HG03108 (cell line): ENCODE results near the gene DGKZ.

Source experiments
- ATAC-seq: cut with Tn5 transposase; IDR thresholded peaks from one replicate; pipeline ENCODE4 v1.9.1; 2021; ENCODE audit warnings: moderate library complexity; ENCODE audit not compliant: unreplicated experiment

DGKZ gene

DNA sequence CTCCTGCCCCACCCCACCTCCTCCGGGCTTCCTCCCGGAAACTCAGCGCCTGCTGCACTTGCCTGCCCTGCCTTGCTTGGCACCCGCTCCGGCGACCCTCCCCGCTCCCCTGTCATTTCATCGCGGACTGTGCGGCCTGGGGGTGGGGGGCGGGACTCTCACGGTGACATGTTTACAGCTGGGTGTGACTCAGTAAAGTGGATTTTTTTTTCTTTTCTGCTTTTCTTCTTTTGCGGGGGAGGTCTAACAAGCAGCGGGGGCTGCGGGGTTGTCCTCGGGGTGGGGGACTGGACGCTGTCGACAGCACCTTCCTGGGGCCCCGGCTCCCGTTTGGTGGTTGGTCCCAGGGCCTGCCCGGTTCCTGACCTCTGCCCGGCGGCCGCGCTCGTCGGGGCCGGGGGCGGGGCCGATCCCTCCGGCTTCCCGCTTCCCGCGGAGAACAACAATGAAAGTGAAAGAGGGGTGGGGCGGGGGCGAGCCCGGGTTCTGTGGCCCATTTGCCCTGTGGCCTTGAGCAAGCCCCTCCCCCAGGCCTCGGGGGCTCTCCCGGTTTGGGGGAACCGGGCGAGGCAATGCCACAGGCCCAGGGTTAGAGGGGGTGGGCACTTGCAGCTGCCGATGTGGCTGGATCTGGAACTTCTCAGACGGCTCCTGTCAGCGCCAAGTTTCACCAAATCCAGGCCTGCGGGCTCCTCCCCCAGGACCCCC lies 33.2 kb downstream of the DGKZ start:
- ATAC-seq = peak; percentile 44

DNA sequence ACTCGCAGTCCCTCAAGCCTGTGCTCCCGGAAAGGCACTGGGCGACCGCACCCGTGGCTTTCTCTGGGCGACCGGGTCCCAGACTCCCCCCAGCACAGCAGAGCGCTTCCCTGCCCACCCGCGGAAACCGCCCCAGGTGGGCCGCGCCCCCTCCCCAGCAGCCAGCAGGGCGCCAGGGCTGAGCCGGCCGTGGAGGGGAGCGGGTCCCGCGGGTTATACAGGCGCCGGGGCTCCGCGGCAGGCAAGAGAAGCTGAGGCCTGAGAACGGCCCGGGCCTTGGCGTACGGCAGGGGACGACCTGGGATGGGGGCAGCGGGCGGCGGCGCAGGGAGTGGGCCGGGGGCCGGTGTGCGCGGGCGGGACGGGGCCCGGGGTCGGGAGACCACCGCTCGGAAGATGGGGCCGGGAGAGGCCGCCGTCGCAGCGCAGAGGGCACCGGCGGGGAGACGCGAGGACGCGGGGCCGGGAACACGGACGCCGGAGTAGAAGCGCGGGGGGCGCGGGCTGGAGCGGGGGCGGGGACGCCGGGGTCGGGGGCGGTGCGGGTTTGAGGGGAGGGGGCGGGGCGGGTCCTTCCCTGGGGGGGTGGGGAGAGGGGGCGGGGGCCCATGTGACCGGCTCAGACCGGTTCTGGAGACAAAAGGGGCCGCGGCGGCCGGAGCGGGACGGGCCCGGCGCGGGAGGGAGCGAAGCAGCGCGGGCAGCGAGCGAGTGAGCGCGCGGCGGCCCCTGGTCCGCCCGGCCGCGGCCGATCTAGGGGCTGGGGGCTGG lies 34.0 kb downstream of the DGKZ start, which contains the start of gene MDK:
MDK (plus strand) TSS at position 622 of the 771 bp plus-strand sequence. CDS start 389 bp downstream, outside the sequence.
- ATAC-seq = no peak

DNA sequence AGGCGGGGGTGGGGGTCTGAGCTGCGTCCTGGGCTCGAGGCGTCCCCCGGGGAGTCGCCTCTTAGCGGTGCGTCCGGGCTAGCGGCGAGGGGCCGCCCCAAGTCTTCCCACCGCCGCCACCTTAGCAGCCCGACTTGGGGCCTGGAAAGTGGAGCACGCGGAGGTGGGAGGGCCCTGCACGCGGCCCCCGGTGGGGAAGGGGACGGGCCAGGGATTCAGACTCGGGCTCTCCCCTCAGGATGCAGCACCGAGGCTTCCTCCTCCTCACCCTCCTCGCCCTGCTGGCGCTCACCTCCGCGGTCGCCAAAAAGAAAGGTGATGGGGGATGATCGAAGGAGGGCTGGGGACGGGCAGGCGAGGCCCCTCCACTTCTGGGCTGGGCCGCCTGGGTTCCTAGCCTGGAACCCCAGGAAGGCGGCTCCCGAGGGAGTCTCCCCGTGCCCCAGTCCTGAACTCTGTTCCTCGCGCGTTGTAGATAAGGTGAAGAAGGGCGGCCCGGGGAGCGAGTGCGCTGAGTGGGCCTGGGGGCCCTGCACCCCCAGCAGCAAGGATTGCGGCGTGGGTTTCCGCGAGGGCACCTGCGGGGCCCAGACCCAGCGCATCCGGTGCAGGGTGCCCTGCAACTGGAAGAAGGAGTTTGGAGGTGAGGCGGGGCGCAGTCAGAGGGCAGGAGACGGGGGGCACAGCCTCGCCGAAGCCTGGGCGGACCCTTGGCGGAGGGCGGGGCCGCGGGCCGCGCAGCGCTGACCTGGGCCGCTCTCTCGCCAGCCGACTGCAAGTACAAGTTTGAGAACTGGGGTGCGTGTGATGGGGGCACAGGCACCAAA lies 34.8 kb downstream of the DGKZ start:
- ATAC-seq = no peak

DNA sequence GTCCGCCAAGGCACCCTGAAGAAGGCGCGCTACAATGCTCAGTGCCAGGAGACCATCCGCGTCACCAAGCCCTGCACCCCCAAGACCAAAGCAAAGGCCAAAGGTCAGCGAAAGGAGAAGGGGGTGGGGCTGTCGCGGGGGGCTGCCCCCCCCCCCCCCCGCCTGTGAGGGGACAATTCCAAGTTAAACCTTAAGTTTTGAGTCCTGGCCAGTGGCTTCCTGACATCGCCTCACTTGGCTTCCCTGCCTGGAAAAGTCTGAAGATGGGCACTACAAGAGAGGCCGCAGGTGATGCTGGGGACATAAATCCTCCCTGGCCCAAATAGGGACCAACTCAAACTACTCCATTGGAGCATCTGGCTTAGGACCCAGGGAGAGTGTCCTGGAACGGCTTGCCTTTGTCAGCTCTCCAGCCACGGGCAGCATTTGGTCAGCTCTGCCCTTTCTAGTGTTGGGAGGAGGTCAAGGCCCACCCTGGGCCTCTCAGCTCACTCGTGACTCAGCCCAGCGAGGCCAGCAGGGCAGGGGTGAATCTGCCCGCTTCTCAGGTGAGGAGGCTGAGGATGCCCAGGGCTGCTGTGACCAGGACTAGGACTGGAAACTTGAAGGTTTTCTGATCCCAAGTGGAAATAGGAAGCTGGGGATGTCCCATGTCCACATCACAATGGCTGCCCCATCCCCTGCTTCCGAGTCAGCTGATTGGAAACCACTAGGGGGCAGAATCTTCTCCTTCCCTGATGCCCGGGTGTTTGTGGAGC lies 35.6 kb downstream of the DGKZ start:
- ATAC-seq = no peak

DNA sequence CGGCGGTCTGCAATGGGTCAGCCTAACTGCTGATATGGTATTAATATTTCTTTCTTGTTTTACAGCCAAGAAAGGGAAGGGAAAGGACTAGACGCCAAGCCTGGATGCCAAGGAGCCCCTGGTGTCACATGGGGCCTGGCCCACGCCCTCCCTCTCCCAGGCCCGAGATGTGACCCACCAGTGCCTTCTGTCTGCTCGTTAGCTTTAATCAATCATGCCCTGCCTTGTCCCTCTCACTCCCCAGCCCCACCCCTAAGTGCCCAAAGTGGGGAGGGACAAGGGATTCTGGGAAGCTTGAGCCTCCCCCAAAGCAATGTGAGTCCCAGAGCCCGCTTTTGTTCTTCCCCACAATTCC lies 36.1 kb downstream of the DGKZ start:
- no peak for ATAC-seq

DNA sequence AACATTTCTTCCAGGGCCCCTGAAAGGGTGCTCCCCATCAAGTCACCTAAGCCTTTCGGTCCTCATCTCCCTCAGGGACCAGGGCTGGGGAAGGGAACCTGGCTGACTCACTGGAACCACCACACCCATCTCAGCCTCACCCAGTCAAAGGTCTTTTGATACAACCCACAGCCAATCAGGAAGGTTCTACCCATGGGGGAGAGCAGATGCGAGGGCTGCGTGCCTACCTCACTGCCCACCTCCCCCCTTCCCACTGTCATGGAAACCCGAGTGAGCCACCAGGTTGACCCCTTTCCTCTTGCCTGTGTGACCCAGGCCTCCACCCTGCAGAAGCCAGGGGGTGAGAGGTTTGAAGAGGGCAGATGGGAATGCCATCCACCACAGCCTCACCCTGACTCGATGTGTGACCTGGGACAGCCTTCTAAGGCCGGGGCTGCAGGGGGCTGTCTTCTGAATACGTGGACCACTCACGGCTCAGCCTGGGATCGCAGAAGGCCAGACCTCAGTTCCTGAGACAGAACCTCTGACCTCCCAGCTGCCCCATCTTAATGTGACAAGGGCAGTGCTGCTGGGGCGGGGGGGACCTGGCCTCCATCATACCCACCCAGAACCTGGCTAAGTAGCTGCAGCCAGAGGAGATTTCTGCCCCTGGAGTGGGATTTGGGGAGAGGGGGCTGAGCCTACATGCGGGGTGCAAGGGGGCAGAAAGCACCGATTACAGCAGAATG lies 36.9 kb downstream of the DGKZ start:
- no peak for ATAC-seq

DNA sequence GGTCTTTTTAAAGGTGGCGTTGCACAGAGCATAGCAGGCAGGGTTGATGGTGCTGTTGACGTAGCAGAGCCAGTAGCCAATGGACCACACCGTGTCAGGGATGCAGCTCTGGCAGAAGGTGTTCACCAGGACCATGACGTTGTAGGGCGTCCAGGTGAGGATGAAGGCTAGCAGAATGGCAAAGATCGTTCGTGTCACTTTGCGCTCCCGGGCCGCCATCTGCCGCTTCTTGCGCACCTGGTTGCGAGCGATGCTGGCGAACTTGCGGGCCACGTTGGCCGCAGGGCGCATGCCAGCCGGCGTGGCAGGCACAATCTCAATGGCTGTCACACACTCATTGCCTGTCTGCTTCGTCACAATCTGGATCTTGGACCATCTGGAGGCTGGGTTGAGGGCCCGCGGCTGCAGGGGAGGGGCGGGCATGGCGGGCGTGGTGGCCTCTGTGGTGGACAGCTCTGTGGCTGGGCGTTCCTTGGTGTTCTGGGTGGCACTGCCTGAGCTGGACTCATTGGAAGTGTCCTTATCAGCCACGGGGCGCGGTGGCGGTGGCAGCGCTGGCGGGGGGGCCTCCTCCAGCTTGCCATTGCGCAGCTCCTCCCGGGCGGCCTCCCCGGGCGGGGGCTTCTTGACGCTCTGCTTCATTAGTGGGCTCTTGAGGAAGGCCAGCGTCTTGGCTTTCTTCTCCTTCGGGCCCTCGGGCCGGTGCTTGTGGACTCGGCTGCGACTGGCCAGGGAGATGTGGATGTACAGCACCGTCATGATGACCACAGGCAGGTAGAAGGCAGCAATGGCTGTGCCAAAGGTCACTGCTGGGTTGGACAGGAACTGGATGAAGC lies 38.1 kb downstream of the DGKZ start:
- no peak for ATAC-seq

DNA sequence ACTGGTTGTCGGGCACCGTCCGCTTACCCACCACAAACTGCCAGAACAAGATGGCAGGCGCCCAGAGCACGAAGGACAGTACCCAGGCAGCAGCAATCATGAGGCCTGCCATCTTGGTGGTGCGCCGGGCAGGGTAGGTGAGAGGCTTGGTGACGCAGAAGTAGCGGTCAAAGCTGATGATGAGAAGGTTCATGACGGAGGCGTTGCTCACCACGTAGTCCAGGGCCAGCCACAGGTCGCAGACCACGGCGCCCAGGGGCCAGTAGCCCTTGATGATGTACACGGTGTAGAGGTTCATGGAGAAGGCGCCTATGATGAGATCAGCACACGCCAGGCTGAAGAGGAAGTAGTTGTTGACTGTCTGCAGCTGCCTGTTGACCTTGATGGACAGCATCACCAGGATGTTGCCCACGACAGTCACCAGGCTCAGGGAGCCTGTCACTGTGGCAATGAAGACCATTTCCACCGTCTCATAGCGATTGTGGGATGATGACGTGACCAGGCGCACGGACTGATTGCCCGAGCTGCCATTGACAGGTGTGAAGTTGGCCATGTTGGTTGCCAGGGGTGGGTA lies 38.8 kb downstream of the DGKZ start:
- no peak for ATAC-seq

DNA sequence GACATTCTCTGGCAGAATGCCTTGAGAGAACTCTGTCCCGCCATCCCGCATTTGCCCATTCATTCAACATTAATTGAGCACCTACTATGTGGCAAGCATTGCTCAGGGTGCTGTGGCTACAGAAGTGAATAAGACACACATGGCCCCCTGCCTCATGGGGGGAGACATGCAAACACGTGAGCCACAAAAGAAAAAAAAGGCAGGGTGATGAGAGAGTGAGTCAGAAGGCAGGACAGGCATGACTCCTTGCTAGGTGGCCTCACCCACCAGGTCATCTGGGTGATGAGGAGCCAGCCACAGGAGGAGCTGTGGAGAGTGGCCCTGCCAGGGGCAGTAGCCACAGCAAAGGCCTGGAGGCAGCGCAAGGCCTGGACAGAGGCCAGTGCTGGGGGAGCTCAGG lies 39.4 kb downstream of the DGKZ start:
- no peak for ATAC-seq

DNA sequence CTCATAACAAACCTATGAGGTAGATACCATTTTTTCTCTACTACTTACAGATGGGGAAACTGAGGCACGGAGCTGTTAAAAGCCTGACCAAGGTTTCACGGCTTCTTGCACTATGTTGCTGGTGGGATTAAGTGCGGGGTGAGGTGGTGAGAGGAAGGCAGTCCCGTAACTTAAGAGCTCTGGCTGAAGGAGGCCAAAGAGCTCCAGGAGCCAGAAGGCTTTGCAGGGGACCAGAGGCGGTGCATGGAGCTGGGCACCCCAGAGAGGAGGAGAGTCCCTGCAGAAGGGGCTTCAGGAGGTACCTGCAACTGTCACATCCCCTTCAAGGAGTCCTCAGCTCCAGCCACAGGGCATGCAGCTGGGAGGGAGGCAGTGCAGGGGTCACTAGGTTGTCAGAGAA lies 40.2 kb downstream of the DGKZ start:
- ATAC-seq = no peak

DNA sequence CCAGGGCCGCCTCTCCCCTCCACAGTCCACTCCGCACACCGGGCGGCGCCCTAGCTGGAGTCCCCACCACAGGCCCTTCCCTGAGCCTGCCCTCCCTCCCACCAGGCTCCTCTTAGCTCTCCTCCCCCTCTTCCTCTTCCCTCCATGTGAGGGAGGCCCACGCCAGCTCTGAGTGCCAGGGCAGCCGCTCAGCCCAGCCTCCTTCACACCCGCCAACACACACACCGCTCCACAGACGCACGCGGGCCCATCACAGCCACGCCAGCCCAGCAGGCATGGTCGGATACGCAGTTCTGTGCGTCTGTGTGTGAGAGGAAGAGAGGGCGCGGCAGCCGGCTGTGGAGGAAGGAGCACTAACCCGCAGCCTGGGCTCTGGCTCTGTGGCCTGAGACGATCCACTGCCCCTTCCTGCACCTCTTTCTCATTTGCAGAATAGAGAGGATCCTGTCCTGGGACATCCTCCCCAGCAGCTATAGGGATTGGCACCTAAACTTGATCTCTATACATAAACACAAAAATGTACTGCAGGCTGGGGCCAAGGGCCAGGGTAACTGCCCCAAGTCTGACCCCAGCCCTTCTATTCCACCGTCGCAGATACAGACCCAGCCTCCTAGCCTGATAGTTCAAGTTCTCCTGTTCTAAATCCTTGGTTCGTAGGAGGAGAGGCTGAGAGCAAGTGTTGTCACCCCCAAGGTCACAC lies 40.8 kb downstream of the DGKZ start:
- ATAC-seq = no peak

DNA sequence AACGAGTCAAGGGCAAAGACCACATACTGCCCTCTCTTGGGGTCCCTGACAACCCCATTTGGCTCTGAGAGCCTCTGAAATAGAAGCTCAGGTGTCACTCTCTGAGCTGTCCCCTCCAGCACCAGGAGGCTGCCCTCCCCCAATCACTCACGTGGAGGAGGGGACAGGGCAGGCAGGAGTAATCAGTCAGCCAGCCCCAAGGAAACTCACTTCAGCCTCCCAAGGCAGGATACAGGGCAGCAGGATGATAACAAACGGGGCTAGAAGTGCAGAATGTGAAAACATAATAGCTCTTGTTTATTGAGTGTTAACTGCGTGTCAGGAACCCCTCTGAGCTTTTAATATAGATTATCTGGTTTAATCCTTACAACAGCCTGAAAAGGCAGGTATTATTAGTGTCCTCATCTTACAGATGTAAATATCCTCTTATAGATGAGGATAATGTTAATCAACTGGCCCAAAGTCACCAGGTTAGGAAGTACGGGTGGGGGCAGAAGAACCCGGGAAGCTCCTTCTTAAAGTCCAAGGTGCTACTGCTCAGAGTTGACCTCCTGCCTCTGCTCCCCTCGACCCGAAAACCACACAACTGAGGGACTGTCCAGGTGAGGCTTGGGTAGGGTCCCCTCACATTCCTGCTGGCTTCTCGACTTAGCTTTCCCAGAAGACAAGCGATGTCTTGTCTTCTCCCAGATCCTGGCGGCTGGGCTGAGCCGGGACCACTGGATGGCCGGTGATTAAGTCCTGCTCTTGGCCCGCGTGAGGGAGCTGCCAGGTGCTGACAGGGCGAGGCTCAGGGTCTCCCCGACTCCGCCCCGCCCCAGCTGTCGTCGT lies 41.6 kb downstream of the DGKZ start:
- ATAC-seq = no peak

DNA sequence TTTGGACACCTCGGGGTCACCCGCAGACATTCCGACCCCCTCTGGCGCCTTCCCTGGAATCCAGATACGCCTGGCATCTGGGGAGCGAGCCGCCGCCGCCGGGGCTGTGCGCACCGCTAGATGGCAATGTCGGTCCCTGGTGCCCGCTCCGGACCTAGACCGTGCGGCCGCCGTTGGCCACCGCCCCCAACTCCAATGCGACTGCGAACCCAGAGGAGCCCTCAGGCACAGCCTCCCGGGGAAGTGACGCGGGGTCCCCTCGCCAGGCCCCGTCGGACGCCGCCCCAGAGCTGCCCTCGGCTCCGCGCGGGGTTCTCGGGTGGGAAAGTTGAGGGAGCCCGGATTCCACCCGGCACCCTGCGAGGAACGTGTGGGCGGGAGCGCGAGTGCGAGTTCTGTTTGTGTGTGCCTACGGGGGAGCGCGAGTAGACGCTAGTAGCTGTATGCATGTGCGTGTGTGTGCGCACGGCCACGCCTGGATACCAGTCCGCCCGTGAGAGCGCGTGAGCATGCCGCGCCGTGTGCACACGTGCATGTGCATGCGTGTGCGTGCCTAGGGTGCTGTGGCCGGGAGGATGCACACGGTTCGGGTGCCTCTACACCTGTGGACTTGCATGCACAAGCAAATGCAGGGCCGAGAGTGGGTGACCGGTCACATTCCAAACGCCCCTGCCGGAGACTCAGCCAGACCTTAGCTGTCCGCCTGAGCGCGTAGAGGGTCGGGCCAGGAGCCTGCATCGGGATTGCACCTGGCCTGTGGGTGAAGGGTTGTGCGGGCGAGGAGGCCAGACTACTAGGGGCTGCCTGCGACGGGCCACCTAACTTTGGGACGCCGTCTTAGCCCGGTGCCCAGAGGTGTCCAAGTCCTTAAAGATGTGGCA lies 42.4 kb downstream of the DGKZ start:
- no peak for ATAC-seq

DNA sequence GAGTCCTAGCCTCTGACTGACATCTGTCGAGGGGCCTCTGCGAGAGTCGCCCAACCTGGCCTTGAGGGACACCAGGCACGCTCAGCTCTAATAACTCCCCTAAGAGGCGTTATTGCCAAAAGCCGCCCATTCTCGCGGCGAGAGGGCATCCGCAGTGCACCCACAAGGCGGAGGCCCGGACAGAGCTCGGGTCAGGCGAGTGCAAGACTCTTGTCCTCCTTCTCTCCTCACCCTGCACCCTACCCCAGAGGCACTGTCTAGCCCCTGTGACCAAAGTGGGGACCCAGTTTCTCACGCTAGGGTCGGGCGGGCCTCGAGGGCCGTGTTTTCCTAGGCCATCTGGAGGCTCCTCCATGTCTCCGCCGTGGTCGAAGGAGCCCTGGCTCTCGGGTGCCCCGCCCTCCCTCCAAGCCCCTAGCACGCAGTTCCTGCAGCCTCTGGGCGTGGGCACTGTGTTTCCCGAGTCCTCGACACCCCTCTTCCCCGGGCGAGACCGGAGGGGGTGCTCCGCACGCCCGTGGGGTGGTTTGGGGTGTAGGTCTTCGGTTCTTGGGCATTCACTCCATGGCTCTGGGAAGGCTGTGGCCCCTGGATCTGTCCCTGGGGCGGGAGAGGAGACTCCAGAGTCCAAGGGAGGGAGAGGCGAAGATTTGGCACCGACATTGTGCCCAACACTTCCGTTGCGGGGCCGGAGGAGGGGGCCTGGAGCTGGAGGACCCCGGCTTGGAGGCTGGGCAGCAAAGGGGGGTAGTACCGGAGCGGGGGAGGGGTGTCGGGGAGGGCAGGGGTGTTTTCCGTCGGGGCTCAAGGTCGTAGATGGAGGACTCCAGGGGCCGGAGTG lies 43.3 kb downstream of the DGKZ start:
- no peak for ATAC-seq

DNA sequence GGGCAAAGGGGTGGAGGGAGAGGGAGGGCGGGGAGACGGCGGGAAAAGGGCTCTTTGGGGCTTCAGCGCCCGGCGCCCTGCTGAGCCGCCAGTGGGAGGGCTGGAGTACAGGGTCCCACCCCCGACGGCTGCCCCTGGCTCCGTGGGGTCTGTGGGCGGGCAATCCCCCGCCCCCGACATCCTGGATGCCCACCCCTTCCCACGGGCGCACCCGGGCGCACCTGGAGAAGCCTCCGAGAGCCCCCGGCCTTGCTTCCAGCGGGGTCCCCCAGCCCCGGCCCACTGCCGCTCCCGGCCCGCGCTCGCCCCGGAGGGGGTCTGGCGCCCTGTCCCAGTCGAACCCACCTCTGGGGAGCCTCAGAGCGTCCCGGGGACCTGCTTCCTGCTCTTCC lies 43.9 kb downstream of the DGKZ start:
- no peak for ATAC-seq
